GM21619 (cell line): Measurements from ENCODE around the gene CRLF2.
"Not testable (repeated sequence)": the region's sequence is repeated elsewhere in the genome, so short reads cannot be mapped to it uniquely, and the experiment has no call there.

Source experiments
- ATAC-seq: cut with Tn5 transposase; IDR thresholded peaks from one replicate; pipeline ENCODE4 v1.9.1; 2021; ENCODE audit not compliant: unreplicated experiment

CRLF2 gene, protein sequence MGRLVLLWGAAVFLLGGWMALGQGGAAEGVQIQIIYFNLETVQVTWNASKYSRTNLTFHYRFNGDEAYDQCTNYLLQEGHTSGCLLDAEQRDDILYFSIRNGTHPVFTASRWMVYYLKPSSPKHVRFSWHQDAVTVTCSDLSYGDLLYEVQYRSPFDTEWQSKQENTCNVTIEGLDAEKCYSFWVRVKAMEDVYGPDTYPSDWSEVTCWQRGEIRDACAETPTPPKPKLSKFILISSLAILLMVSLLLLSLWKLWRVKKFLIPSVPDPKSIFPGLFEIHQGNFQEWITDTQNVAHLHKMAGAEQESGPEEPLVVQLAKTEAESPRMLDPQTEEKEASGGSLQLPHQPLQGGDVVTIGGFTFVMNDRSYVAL

DNA sequence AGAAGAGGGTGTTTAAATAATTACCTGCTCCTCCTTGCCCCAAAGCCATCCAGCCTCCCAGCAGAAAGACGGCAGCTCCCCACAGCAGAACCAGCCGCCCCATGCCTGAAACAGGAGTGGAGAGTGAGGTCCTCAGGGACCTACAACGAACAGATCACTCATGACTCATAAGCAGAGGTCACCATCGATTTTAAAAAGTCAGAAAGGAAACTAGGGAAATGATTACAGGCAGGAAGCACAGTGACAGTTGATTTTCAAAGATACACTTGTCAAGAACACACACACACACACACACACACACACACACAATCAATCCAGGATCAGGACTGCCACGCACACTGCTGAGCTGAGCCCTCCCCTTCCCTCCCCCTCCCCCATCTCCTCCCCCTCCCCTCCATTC is at the start of gene CRLF2:
CRLF2 (minus strand) TSS at position 118 of the 400 bp plus-strand sequence; CDS start at position 103, 15 bp downstream.
- ATAC-seq = peak; percentile 76

DNA sequence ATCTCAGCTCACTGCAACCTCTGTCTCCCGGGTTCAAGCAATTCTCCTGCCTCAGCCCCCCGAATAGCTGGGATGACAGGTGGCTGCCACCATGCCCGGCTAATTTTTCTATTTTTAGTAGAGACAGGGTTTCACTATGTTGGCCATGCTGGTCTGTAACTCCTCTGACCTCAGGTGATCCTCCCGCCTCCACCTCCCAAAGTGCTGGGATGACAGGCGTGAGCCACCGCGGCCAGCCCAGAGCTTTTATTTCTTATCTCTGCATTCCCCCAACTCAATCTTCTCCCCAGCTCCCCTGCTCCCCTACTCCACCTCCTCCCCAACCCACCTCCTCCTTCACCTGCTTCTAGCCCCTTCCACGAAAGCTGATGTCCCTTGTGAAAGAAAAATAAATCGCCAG is 49.3 kb upstream of the CRLF2 start:
- not testable (repeated sequence) for ATAC-seq

DNA sequence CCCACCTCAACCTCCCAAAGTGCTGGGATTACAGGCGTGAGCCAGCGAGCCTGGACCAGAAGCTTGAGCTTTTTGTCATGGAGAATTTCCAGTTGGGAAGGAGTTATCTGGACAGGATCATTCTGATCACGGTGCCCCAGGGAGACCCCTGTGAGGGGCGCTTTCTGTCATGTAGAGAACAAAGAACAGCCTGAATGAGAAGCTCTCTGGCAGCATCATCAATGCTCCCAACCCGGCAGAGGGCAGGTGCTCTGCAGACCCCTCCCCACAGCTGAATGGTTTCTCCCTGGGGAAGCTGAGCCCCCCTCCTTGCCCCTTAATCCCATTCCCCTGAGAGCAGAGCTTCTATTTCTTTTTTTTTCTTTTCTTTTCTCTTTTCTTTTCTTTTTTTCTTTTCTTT is 48.8 kb upstream of the CRLF2 start:
- no peak for ATAC-seq

DNA sequence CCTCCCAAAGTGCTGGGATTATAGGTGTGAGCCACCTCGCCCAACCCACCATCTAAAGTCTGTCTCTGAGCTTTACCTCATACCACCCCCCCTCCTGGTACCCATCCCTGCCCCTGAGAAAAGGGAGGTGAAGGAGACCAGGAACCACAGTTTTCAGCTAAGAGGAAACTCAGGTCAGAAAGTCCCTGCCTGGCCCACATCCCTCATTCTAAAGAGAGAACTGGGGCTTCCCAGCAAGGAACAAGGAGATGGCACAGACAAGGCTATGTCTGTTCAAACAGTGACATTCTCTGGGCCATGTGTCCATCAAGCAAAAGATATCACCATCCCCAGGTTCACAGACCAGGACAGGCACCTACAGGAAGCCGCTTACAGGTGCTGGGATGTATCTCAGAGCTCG is 40.4 kb upstream of the CRLF2 start:
- no peak for ATAC-seq

DNA sequence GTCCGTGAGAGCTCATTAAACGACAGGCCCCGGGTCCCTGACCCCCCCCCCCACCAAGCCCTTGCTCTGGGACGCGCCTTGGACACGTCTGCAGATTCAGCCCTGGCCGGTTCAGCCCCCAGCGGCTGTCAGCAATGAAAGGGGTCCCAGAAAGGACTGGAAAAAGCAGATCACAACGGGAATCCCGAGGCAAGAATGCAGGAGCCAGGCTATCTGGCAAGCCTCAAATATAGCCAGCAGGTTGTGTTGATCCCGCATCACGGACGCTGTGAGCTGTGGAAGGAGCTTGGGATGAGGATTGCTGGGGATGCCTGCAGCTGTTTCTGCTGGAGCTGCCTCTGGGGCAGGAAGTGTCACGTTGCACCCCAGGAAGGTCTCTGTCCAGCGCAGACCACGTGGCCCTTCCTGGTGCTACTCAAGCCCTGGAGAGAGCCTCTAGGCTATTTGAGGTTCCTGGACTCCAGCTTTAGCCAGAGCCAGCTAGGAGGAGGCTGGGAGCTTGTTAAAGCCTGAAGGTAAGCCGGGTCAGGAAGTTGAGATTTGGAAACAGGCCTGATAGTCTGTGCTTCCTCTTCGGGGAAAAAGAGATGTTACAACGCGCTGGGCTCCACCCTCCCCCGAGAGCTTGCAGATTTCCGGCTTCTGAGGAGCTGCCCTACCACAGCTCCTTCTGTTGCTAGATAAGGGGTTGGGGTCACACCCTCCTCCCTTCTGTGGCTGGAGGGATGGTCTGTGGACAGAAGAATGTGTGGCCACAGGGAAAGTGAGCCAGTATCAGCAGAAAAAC is 36.8 kb upstream of the CRLF2 start:
- no peak for ATAC-seq

DNA sequence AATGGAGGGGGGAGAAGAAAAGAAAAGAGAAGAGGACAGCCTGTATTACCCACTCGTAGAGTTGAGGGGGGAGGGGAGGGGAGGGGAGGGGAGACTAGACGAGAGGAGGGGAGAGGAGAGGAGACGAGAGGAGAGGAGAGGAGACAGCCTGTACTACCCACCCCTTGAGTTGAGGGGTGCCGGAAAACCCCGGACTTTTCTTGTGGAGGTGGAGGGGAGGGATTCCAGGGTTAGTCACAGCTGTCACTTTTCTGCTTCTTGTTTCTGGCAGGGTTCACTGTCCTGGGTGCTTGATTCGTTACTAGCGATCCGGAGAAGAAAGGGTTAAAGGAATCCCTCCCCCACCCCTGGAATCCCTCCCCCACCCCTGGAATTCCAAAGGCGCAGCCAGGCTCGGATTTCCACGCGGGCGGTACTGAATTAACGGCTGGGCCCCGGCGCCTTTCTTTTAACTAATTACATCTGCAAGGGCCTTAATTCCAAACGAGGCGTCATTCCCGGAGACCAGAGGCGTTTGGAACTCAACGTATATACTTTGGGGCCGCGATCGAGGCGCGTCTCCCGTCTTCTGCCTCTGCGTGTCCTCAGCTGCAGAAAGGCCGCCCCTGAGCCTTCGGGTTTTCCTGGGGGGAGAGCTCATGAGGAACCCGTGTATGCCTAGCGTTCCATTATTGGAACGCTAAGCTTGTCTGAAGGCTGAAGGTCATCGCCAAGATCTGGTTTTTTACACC is 36.0 kb upstream of the CRLF2 start:
- ATAC-seq = no peak

DNA sequence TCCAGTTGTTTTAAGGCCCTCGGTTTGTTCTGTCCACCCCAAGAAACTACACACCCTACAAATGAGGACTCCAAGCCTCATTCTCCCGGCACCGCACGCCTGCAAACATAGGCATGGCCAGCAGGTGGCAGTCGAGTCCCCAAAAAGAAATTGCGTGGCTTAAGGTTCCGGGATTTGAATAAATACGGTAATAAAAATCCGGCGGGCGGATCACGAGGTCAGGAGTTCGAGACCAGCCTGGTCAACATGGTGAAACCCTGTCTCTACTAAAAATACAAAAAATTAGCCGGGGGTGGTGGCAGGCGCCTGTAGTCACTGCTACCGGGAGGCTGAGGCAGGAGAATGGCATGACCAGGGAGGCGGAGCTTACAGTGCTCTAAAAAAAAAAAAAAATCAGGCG is 34.4 kb upstream of the CRLF2 start:
- no peak for ATAC-seq

DNA sequence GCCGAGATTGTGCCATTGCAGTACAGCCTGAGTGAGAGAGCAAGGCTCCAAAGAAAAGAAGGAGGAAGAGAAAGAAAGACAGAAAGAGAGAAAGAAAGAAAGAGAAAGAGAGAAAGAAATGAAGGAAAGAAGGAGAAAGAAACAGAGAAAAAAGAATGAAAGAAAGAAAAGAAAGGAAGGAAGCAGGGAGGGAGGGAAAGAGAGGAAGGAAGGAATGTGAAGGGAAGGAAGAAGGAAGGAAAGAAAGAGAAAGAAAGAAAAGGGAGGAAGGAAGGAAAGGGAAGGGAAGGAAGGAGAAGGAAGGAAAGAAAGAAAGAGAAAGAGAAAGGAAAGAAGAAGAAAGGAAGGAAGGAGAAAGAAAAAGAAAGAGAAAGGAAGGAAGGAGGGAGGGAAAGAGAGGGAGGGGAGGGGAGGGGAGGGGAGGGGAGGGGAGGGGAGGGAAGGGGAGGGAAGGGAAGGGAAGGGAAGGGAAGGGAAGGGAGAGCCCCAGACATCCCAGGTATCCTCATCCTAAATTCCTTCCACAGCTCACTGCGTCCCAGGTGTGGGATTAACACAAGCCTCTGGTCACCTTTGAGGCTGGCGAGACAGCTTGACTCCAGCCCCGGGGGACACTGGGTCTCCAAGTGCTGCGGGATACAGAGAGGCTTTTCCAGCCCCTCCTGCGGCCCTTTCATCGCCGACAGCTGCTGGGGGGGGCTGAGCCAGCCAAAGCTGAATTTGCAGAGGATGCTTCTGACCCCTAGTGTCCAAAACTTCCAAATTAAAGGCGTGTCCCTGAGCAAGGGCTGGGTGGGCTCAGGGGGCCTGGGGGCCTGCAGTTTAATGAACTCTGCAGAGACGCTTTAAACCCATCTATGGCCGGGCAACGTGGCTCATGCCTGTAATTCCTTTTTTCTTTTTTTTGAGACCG is 32.0 kb upstream of the CRLF2 start:
- no peak for ATAC-seq

DNA sequence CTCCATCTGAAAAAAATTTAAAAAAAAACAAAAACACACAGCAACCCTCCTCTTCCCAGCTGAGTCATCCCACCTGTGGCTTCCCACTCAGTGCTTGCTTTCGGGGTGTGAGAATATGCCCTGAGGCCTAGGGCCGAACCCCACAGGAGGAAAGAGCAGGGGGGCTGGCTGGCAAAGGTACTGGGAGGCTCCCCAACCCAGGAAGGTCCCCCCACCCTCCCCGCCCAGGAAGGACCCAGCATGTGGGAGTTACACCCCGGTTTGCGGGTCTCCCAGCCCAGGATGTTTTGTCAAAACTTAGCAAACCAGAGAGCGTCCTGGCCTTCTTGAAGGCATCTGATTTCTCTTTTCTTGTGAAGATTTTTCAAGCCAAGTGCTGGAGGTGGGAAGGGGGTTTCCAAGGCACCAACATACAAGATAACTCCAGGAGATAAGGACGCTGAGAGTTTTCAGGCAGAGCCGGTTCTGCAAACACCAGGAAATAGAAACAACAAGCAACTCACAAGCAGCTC is 30.5 kb upstream of the CRLF2 start:
- ATAC-seq = no peak

DNA sequence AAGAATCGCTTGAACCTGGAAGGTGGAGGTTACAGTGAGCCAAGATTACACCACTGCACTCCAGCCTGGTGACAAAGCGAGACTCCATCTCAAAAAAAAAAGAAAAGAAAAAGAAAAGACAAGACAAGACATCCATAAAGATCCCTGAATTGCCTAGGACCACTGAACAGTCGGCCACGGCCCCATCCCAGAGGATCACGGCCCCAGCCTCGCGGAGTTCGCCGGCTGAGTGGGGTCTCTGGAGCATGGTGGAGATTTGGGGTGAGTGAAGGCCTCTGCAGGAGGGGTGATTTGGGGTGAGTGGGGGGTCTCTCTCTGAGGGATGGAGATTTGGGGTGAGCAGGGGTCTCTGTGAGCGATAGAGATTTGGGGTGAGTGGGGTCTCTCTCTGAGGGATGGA is 28.1 kb upstream of the CRLF2 start:
- not testable (repeated sequence) for ATAC-seq

DNA sequence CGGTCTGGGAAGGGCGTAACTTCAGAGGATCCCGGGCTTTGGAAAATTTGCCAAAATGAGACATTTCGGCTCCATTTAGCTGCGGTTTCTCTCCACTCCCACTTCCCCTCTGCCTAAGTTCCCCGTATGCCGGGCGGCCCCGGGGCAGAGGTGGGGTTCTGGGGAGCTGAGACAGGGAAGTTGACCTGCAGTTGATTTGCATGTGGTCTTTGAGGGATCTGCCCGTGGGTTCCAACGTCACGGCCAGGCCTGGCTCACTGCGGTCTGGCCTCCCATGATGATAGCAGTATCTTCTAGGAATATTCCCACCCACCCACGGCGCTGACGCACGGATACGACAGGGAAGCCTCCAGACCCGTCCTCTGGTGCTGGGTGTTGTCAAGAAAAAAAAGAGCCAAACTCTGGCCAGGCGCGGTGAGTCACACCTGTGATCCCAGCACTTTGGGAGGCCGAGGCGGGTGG is 27.3 kb upstream of the CRLF2 start:
- peak; percentile 62 for ATAC-seq

DNA sequence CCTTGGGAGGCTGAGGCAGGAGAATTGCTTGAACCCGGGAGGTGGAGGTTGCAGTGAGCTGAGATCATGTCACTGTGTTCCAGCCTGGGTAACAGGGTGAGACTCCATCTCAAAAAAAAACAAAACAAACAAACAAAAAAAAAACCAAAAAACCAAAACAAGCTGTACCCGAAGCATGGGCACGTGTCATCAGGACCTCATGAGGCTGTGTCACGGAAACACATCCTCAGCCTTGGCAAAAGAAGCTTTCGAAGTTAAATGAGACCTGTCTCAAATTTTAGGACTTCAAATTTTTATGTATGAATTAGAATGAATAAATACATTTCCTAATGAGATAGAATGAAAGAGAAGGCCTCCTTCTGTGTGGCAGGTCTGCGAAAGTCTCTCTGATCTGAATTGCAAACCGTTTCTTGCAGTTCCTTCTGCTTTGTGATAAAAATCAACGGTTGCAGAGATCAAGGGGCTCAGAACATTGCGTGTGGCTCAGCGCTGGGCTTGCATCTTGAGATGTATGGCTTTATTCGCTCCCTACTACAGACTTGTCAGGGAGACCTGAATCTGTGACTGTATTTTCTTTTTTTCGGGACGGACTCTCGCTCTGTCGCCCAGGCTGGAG is 19.5 kb upstream of the CRLF2 start:
- no peak for ATAC-seq

DNA sequence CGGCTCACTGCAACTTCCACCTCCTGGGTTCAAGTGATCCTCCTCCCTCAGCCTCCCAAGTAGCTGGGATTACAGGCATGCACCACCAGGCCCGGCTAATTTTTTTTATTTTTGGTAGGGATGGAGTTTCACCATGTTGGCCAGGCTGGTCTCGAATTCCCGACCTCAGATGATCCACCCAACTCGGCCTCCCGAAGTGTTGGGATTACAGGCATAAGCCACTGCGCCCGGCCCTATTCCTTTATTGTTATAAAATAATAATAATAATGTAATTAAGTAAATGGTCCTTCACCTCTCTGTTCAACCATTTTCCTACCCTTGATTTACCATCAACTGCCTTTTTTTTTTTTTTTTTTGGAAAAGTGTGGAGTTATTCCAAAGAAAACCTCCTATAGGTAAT is 15.7 kb upstream of the CRLF2 start:
- not testable (repeated sequence) for ATAC-seq

DNA sequence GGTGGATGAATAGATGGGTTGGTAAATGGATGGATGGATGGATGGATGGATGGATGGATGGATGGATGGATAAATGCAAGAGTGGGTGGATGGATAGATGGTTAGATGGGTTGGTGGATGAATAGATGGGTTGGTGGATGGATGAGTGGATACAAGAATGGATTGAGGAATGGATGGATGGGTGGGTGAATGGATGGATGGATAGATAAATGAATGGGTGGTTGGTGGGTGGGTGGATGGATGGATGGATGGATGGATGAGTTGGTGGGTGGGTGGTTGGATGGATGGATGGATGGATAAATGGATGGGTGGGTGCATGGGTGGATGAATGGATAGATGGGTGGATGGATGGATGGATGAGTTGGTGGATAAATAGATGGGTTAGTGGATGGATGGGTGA is 13.8 kb upstream of the CRLF2 start:
- no peak for ATAC-seq

DNA sequence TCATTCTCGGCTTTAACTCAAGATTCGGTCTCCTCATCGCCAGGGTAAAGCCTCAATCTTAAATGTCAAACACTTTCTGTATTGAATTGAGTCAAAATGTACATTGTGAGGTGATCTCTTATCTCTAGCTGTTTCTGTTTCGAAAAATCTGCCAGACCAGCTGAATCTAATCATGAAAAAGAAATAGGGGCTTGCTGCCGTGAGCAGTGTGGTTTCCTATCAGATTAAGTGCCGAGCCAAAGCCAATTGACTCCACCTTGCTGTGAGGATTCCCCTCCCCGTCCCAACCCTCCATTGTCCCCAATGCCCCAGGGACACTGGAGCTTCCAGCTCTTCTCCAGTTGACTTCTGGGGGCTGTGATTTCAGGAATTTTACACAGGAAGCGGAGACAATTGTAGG is 12.5 kb upstream of the CRLF2 start:
- ATAC-seq = no peak

DNA sequence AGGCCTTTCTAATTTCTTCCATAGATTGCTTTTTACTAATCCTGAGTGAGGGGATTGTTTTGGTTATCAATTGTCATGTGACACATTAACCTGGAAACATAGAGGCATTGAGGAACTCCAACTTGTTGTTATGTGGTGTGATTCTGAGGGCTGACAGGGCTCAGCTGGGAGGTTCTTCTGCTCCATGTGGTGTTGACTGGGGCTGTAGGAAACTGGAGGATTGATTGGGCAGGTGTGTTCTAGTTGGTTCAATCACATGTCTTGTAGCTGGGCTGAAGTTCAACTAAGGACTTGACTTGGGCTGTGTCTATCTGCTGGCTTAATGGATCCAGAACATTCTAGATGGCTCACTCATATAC is 10.8 kb upstream of the CRLF2 start:
- ATAC-seq = no peak

DNA sequence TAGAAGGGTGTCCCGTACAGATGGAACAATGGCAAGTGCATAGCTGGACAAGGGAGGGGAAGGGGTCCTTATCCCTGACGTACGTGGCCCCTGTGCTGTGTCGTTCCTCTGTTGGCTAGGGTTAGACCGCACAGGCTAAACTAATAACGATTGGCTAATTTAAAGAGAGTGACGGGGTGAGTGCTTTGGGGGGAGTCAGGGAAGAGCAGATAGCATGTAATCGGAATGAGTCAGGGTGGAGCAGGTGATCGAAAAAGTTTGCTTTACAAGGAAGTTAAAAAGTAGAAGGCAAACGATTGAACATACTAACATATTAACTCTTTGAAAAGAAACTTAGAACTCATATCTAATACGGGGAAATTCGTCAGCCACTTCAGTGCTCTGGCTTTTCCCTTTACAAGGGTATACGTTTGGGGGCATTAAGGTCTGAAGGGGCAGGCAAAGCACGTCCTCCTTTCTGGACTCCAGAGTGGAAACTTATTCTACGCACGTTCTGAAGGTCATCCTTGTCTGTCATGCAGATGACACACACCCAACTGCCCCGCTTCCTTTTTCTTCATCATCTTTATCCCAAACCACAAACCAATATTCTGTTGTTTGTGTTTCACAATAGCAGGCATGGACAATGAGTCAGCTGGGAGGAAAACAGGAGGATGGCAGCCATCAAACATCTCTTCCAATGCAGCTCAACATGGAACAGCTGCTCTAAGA is 10.2 kb upstream of the CRLF2 start:
- no peak for ATAC-seq

DNA sequence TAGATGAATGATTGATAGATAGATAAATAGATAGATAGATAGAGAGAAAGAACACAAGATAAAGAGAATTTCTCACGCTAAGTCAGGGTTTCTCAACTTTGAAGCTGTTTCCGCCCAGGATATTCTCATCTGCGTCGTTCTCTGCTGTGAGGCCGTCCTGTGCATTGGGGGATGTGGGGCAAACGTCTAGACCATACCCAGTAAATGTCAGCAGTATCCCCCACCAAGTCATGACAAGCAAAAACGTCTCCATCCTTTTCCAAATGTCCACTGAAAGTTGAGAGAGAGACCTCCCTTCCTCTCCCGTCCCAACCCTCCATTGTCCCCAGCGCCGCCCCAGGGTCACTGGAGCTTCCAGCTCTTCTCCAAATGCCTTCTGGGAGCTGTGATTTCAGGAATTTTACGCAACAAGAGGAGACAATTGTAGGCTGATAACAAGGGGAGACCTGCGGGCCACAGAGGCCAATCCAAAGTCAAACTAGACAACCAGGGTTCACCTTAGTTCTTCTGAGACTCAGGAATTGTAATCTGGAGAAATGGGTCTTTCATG is 8.9 kb upstream of the CRLF2 start:
- no peak for ATAC-seq

DNA sequence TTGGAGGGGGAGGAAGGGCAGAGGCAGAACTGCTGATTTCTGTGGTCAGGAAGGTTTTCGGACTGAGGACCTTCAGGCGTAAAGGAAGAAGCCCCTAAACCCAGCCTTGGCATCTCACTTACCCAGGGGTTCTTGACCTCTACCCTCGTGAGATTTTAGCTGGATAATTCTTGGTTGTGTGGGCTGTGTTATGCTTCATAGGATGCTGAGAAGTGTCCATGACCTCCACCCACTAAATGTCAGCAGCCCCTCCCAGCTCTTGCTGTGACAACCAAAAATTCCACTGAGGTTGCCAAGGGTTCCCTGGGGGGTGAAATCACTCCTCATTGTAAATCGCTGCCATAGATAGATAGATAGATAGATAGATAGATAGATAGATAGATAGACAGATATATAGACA is 5.8 kb upstream of the CRLF2 start:
- no peak for ATAC-seq
